Fibroblast of villous mesenchyme (primary cell): ENCODE measurements around the gene SLU7. TPM values are rescaled to one million over a fixed set of nuclear protein-coding genes. Genes with fewer than 3 reads are reported as not detected.

ENCODE experiments used
- DNase-seq: peaks from one replicate; pipeline ENCODE4 v3.0.0-alpha.2; 2010; ENCODE audit warnings: low read depth
- H3K4me3 ChIP-seq: 2 replicates; pipeline ENCODE4 v1.5.1; 2011; ENCODE audit warnings: low read depth, mild to moderate bottlenecking, low read length
- CTCF ChIP-seq: IDR thresholded peaks from 2 replicates; pipeline ENCODE4 v1.5.1; 2012; ENCODE audit warnings: low read depth, mild to moderate bottlenecking, low read length; ENCODE audit not compliant: insufficient read depth
- total RNA-seq: library from RNA; depleted of rRNA; stranded (reverse); fragments of >200 nt; gene quantifications from 2 replicates; pipeline ENCODE4 v1.2.3, GENCODE V29; 2012

The SLU7 gene
- total RNA-seq, 1 donor: 48.4 TPM

- peak; percentile 27 for DNase-seq
Observed at GRCh38 chr5:160390787-160391696, 27.8 kb downstream of the SLU7 start.

GRCh38 chr5:160387445-160387844 is 31.4 kb downstream of the SLU7 start:
- no peak overlapping the region for H3K4me3 ChIP-seq
- no peak for TF ChIP-seq CTCF
- no peak for DNase-seq

More at GRCh38 chr5:160390787-160391696, 27.8 kb downstream of the SLU7 start:
- H3K4me3 ChIP-seq: no peak overlapping the region
- peak; percentile 45 for TF ChIP-seq CTCF

GRCh38 chr5:160385496-160385895 is 33.4 kb downstream of the SLU7 start:
- no peak for DNase-seq
- no peak overlapping the region for H3K4me3 ChIP-seq
- TF ChIP-seq CTCF: no peak

GRCh38 chr5:160384681-160385080 is 34.2 kb downstream of the SLU7 start:
- no peak for DNase-seq
- H3K4me3 ChIP-seq: no peak overlapping the region
- no peak for TF ChIP-seq CTCF

GRCh38 chr5:160382346-160382745 is 36.5 kb downstream of the SLU7 start:
- no peak overlapping the region for H3K4me3 ChIP-seq
- no peak for TF ChIP-seq CTCF
- no peak for DNase-seq

GRCh38 chr5:160380041-160380440 is 38.8 kb downstream of the SLU7 start:
- no peak for TF ChIP-seq CTCF
- no peak for DNase-seq
- H3K4me3 ChIP-seq: no peak overlapping the region
